Mucosa of gallbladder (tissue), 1 donor: ENCODE measurements around the gene MACROH2A2. TPM values are rescaled to one million over a fixed set of nuclear protein-coding genes. Genes with fewer than 3 reads are reported as not detected.
"Not testable (repeated sequence)": the region's sequence is repeated elsewhere in the genome, so short reads cannot be mapped to it uniquely, and the experiment has no call there.

ENCODE experiments used
- DNase-seq: peaks from one replicate; pipeline ENCODE4 v3.0.0-alpha.2; 2020; ENCODE audit warnings: low spot score
- total RNA-seq: library from RNA; stranded (reverse); gene quantifications from one replicate; pipeline ENCODE4 v1.2.1, GENCODE V29; 2021
- donor health status: DM: no; HTN: no; CAD: no.

MACROH2A2 gene
- total RNA-seq, 1 donor from 2014 or later = 21.1 TPM

DNA sequence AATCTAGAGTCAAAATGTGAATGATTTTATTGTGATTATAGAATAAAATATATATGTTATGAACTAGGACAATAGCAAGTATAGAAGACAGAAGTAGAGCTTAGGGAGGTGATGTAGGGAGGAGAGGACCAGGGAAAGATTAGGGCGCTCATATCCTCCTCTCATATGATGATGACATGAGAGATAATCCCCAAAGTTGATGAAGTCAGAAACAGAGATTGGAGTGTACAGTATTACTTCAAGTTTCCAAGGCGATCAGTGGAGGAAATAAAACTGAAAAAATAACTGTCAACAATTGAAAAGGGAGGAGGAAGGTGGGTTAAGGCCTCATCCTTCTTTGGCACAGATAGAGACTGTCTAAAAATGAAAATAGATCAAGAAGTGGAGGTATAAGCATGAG is 14.9 kb downstream of the MACROH2A2 start:
- DNase-seq = no peak

DNA sequence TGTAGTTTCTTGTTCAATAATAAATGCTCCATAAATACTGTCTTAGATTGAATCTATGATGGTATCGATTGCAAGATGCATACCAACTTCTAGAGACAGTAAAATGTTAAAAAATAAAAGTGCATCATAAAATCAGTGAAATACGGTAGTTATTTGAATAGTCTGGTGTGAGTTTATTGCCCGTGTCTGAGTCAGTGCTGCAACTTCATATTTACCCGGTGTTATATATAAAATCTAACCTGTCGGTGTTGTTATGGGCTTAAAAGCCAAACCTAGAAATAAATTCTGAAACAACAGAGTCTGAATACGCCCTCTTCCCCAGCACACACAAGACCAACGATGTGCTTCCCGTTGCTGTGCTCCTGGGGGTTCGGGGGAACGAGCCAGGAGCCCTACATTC is 16.3 kb downstream of the MACROH2A2 start:
- no peak for DNase-seq

DNA sequence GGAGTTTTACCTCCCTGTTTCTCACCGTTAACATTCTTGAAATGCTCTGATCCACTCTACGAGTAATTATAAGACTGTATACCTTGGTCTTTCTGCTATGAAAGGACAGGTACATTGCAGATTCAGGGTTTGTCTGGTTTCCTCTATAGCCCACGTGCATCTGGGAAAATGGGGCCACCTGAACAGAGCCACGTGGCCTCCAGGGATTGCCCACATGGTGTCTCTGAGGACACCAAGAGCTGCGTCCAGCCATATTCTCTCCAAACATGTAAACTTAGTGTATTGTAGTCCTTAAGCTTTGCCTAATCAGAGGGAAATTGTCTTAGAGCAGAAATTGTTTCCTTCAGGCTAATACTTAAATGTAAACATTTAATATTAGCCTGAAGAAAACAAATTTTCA is 16.7 kb downstream of the MACROH2A2 start:
- DNase-seq = no peak

DNA sequence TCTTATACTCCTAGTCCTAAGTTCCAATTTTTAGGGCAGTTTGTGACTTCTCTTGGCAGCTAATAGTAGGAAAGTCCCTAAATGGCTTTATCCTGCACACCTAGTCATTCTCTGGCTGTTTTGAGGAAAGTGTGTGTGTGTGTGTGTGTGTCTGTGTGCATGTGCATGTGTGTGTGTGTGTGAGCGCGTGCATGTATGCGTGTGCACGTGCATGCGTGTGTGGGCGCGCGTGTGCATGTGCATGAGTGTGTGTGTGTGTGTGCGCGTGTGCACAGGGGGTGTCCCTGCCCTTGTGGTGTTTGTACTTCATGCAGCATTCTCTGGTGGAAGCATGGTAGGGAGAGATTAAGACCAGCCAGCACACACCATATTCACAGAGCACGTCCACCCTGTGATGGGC is 18.2 kb downstream of the MACROH2A2 start:
- no peak for DNase-seq

DNA sequence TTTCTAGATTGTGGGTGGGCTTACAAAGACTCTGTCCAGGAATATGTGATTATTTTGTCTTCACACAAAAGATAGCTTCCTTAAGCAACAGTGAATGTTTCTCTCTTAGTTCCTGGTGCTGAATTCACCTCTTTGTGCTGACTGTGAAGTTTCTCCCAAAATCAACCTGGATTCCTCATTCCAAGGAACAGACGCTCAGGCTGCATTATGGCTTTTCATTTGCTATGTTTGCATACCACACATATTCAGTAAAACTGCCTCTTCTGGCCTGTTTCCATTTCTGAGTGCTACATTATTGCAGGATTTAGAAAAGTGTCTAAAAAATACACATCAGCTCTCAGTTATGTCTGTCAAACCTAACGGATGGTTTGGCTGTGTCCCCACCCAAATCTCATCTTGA is 21.5 kb downstream of the MACROH2A2 start:
- no peak for DNase-seq

DNA sequence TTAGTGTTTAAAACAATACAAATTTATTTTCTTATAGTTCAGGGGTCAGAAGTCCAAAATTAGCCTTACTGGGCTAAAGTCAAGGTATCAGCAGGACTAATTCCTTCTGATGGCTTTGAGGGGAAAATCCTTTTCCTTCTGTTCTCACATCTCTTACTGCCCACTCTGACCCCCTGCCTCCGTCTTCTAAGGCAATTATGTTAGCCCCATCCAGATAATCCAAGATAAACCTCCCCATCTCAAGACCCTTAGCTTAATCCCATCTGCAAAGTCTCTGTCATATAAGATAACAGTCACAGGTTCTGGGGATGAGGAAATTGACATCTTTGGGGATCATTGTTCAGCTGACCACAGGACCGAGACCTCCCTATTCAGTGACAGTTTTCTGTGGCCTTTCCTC is 22.3 kb downstream of the MACROH2A2 start:
- DNase-seq = no peak

DNA sequence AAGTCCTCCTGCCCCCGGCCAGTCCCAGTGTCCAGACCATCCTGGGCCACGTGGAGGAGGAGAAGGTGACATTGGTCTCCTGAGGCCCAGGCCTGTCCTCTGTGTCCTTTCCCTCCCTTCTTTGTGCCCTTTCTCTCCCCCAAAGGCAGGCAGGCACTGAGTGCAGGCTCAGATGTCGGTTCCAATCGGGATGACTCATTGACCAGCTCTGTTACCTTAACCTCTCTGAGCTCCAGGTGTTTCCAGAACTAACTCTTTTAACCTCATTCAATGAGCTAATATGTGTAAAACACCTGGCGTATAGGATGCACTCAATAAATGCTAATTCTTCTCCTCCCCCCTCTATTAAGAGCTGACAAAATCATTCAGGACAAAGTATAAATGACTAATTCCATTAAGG is 25.7 kb downstream of the MACROH2A2 start:
- DNase-seq = no peak

DNA sequence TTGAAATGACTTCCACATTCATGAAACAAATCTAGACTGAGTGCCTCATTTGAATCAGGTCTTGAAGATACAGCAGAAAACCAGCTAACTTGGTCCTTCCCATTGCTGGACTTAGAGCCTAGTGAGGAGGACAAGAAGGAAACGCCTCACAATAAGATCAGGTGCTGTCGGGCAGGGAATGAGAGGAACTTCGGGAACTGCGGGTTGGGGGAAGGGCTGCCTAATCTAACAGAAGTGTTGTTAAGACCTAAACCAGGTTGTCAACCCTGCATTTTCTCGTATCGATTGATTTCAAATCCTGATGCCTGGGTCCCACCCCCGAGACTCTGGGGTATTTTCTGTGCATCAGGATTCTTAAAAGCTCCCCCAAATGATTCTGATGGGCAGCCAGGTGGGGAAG is 26.3 kb downstream of the MACROH2A2 start:
- no peak for DNase-seq

DNA sequence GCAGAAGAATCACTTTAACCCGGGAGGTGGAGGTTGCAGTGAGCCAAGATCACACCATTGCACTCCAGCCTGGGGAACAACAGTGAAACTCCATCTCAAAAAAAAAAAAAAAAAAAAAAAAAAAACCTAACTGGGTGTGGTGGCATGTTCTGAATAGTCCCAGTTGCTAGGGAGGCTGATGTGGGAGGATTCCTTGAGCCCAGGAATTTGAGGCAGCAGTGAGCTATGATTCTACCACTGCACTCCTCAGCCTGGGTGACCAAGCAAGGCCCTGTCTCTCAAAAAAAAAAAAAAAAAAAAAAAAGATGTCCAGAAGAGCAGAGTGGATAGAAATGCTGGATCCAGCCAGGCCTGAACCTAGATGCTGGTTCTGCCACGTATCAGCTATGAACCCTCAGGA is 28.1 kb downstream of the MACROH2A2 start:
- DNase-seq = not testable (repeated sequence)

DNA sequence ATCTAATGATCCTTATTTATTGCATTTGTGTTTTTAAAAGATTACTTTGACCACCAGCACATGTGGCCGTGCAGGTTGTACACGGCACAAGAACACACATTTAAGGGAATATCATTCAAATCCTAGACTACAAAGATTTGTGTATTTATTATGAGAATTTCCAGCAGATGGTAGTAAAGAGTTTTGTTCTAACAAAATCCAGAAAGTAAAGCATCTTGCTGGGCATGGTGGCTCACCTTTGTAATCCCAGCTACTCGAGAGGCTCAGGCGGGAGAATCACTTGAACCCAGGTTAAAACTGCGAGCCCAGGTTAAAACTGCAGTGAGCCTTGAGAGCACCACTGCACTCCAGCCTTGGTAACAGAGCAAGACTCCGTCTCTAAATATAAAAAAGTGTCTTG is 31.5 kb downstream of the MACROH2A2 start:
- DNase-seq = no peak

DNA sequence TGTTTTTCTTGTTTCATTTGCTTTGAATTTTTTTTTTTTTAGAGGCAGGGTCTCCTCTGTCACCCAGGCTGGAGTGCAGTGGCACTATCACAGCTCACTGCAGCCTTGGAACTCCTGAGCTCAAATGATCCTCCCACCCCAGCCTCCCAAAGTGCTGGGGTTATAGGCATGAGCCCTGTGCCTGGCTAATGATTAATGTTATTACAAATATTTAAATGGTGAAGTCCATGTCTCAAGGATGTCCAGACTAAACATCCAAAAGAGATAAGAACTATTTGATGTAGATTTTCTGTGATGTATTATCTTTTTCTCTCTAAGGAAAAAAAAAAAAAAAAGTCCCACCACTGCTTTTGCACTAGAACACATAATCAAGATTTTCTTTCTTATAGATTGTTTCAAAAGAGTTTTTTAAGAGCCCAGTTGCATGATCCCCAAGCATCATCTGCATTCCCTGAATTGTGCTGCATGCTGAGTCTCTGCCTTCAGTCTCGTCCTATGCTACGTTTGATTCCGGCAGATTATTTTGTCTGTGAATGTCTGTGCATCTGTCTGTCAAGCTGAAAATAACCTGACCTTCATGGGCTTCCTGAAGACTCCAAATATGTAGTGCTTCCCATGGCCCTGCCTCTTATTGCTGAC is 33.4 kb downstream of the MACROH2A2 start:
- DNase-seq = no peak

DNA sequence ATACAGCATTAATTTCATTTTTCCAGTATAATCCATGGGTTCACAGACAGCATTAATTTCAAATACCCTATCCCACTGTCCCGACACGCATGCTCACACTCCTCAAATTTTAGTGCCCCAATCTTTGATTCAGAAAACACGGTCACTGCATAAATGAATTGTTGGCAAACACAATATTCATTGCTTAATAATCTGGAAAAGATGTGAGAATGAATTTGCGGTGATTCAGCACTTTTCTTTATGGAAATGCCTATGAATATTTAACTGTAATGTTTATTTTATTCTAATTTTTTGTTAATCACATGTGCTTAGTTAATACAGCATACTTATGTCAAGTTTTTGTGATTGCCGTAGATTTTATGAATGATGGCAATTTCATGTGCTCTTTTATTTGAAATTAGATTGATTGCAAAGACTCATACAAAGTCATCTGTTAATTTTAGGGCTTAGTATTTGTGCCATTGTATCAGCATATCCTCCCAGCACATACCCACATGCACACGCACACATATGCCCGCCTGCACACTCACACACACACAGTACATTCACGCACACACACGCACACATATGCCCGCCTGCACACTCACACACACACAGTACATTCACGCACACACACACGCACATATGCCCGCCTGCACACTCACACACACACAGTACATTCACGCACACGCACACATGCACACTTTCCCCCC is 35.1 kb downstream of the MACROH2A2 start:
- no peak for DNase-seq

DNA sequence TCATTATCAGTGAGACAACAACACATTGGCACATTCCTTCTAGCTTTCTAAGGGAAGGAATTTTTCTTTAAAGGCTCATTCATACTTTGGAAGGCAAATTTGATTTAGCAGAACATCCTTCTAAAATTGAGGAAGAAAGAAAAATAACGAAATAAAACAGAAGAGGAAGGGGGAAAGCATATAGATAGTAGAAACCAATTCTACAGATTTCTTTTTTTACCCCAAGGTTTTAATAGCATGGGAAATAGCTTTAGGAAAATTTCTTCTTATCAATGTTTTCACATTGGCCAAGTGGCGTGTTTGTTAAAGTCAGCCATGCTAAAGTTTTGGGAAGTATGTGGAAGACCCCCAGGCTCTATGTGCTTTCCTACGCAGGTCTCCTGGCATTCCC is 35.7 kb downstream of the MACROH2A2 start:
- no peak for DNase-seq

DNA sequence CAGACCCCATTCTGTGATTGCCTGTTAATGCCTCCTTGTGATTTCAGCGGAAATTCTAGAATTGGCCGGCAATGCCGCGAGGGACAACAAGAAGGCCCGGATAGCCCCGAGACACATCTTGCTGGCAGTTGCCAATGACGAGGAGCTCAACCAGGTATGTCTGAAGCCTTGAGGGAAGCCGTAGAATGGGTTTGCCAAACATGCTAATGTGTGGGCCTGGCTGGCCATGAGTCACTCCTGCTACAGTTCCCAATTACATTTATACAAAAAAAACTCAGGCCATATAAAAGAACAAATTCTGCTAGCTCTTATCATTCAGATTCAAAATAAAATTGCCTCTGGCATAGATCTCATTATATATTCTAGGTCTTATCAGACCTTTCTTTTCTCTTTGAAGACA is 37.4 kb downstream of the MACROH2A2 start:
- DNase-seq = no peak

DNA sequence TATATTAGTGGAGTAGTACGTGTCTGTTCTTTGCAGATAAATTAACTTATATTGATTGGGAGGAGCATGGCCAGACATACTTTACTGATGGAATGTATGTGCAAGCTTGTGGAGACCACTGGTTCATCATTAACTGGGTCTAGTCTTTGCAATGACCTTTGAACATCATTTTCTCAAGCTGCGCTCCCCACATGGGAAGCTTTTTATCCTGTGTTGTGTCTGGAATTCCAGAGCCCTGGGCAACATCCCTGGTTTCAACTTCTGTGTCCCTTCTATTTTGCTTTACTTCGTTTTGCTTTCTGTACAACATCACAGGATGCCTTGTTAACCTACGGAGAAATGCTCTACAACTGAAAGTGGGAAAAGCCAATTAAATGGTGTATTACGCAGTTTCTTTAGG is 38.3 kb downstream of the MACROH2A2 start:
- DNase-seq = peak; percentile 18

DNA sequence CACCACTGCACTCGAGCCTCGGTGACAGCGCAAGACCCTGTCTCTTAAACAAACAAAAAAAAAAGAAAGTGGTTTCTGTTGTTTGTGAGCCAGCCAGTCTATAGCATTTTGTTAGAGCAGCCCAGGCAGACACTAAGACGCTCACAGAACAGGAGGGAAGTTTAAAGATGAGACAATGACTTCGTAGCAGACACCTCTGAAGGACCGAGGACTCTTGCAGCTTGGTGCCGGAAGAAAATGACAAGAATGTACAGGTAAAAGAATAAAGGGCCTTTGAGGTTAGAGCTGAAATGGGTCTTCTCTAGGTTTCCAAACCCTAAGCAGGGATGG is 39.7 kb downstream of the MACROH2A2 start:
- no peak for DNase-seq

DNA sequence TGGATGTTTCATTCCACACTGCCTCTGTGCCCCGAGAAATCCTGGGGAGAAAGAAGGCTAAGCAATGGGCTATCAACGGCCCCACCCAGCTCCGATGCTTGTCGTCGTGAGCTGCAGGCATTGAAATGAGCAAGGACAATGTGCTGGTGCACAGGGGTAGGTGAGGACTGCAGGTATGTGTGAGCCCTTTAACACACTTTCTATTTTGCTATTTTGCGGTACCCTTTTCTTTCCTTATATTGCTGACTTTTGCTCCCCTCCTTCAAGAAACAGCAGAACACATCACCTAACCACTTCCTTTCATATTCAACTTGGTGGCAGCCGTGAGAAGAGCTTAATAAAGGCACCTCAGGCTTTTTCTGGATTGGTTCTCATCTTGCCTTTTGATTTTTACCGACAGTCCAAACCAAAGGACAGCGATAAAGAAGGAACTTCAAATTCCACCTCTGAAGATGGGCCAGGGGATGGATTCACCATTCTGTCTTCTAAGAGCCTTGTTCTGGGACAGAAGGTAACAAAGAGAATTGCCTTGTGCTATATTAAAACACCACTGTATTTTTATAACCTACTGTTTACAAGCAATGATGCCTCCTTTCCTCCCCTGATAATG is 40.8 kb downstream of the MACROH2A2 start:
- no peak for DNase-seq

DNA sequence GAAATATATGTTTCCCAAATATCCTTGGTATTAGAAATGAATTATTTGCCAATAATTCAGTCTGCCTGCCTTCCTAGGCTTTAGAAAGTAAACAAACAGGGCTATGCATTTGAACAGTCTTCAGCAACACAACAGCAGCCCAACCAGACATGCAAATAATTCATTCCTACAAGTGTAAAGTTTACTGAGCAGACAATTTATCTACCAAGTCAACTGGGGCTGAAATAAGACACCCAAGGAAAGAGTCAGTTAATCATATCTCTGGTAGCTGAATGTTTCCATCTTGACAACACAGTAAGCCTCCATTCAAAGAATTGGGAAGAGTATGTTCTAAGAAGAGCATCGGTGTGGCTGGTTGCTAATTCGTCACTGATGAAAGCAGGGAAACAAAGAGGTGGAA is 41.6 kb downstream of the MACROH2A2 start:
- DNase-seq = no peak

DNA sequence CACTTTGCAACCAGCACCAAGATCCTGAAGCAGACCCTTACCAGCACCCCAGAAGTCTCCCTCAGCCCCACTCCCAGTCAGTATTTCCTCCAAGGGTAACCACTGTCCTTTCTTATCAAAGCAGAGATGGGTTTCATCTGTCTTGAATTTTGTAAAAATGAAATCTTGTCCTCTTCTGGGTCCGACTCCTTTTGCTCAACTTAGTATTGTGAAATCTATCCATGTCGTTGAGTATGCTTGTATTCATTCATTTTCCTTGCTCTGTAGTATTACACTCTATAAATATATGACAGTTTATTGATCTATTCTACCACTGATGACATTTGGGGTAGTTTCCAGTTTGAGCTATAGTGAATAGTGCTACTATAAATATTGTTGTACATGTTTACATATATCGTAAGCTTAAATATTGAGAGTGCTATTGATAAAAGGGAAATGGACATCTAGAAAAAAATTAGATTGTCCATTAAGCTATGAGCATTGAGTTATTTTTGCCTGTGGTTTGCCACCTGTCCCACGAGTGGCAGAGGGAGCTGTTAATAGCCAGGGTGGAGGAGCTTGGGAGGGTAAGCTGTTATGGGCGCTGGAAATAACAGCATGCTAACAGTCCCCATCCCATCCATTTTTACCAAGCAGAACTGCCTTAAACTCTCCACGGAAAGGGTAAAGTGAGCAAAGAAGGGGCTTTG is 43.5 kb downstream of the MACROH2A2 start:
- DNase-seq = no peak

DNA sequence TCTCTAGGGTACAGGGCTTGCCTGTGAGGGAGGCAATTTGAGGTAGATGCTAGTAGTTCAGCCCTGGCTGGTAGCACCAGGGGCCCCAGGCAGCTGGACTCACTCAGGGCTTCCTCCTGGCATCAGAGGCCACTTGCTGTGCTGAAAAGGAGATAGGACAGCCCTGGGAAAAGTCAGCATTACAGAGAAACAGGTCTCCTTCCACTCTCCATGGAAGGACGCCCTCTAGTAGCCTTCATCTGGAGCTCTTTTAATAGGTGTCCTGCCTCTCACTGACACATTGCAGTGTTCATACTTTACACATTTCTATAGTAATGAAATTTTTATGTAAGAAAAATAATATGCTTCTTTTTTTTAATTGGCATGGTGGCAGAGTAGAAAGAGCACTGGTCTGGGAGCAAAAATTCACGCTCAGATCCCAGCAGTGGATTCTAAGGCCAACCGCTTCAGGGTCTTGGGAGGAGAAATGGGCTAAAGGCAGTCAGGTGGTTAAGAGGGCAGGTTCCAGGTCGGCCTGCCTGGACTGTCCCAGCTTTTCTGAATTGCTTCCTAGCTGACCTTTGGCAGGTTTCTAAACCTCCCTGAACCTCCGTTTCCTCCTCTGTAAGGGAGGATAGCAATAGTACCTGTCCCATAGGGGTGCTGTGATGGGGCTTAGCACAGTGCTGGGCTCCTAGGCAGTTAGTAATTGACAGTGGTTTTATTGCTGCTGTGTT is 44.2 kb downstream of the MACROH2A2 start:
- no peak for DNase-seq

DNA sequence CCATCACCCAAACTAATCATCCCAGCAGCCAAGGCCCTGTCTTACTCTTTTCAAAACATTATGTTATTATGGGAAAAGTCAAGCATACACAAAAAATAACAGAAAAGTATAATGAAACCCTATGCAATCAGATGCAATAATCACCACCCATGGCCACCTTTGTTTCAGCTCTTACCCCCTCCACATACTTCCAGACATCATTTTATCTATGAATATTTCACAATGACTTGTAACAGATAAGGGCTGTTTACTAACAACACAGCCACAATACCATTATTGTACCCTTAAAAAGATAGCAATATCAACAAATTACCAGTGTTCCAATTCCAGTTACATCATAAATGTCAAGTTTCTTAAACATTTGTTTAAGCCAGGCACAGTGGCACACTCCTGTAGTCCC is 44.8 kb downstream of the MACROH2A2 start:
- DNase-seq = no peak

DNA sequence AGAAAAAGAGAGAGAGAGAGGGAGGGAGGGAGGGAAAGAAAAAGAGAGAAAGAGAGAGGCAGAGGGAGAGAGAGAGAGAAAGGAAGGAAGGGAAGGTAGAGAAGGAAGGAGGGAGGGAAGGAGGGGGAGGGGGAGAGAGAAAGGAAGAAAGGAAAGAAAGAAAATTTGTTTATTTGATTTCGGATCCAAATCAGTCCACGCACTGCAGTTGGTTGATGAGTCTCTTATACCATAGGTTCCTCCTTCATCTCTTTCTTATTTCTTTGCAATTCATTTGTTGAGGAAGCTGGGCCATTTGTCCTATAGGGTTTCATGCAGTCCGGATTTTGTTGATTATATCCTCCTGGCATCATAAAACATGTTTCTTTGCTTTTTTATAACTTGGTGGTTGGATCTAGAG is 45.6 kb downstream of the MACROH2A2 start:
- DNase-seq = no peak
